Esophagus (tissue), 2 donors: ENCODE results near the gene RNF43. TPM values are rescaled to one million over a fixed set of nuclear protein-coding genes. Genes with fewer than 3 reads are reported as not detected.

Source experiments
- H3K27ac ChIP-seq, 2 donors: one replicate each; pipeline ENCODE4 v1.5.1; 2013; ENCODE audit warnings: low read depth in 2 of 2, mild to moderate bottlenecking in 2 of 2, inconsistent platforms in 1 of 2, low read length in 1 of 2, moderate library complexity in 1 of 2
- H3K27me3 ChIP-seq, 2 donors: one replicate each; pipeline ENCODE4 v1.6.1; 2013; ENCODE audit warnings: low read length in 2 of 2, control low read depth in 1 of 2, mild to moderate bottlenecking in 1 of 2; ENCODE audit not compliant: insufficient read depth in 2 of 2, control insufficient read depth in 1 of 2
- H3K36me3 ChIP-seq, 2 donors: one replicate each; pipeline ENCODE4 v1.6.1; 2013; ENCODE audit warnings: low read length in 1 of 2; ENCODE audit not compliant: control insufficient read depth in 2 of 2, insufficient read depth in 2 of 2
- H3K4me1 ChIP-seq, 2 donors: one replicate each; pipeline ENCODE4 v1.6.1; 2013; ENCODE audit warnings: low read length in 1 of 2; ENCODE audit not compliant: control insufficient read depth in 2 of 2, insufficient read depth in 2 of 2
- H3K4me3 ChIP-seq, 2 donors: one replicate each; pipeline ENCODE4 v1.5.1; 2013; ENCODE audit warnings: low read length in 2 of 2, mild to moderate bottlenecking in 2 of 2, low read depth in 1 of 2, moderate library complexity in 1 of 2
- H3K9me3 ChIP-seq, 2 donors: one replicate each; pipeline ENCODE4 v1.6.1; 2013; ENCODE audit warnings: mild to moderate bottlenecking in 2 of 2, low read depth in 1 of 2, low read length in 1 of 2, moderate library complexity in 1 of 2; ENCODE audit not compliant: control insufficient read depth in 2 of 2, insufficient read depth in 1 of 2
- WGBS, 2 donors: extraction: QIAGEN DNeasy Blood & Tissue Kit; methylation state at CpG; one replicate each; pipeline ENCODE4 v1.1.7; 2013; 5-methylcytosine and 5-hydroxymethylcytosine counted together
- polyA plus RNA-seq, 2 donors: library from polyadenylated mRNA; stranded (reverse); fragments of 200-250 nt; gene quantifications; one replicate each; pipeline ENCODE4 v1.2.3, GENCODE V29; 2013
- donor health status: healthy with polysubstance abuse.
- donor health status: Bipolar disorder and iron deficiency.

The RNF43 gene
- polyA plus RNA-seq, 2 donors = 5.7 to 7.5 TPM

DNA sequence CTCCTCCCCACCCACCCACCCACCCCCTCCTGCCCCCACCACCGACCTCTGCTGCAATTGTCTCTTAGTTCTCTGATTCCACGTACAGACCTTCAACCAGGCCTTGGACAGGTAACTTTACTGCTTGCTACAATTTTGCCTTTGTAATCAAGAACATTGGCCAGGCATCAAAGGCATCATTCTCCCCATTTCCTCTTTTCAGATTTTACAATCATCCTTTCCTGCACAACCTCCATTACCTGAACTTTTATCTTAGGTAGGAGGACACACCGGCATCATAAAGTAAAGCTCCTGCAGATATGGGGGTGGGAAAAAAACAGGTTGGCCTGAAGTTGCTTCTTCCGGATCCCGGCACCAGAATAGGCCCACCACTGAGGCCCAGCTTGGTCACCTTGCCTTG, 39.7 kb downstream of the RNF43 start:
- 72 to 74% methylated on average over 5 of the region's 5 CpGs for WGBS, 2 donors
- Histone ChIP-seq H3K36me3 (peaks cover 0 to 3% of the 10 kb centered on the region in 2 donors), H3K4me1 (peaks cover 2 to 3% of the 10 kb centered on the region in 2 donors), H3K27me3 (no peaks in the 10 kb centered on the region), H3K9me3 (no peaks in the 10 kb centered on the region), H3K27ac (peak overlapping the region; percentile 62), H3K4me3 (no peak overlapping the region)

DNA sequence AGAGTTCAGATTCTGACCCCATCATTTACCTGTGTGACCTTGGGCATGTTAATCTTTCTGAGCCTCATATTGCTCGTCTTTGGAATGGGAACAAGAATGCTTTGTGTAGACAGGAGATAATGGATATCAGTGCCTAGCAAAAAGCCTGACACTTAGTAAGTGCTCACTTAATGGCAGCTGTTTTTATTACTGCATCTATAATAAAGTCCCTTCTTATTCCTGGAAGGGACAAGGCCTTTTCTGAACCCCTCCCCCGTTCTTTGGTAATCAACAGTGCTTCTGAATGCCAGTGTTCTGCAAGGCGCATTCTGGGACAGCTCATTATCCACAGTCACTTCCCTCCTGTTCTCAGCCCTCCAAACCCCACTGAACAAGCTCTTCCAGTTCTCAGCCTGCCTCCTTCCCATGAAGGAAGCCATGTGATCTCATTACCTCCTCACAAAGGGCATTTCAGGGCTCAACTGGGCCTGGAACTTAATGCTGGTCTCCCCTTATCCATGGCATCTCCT, 40.2 kb downstream of the RNF43 start:
- Histone ChIP-seq H3K4me1 (peaks cover 2 to 3% of the 10 kb centered on the region in 2 donors), H3K27me3 (no peaks in the 10 kb centered on the region), H3K9me3 (no peaks in the 10 kb centered on the region), H3K4me3 (no peak overlapping the region), H3K27ac (peak overlapping the region; percentile 54 to 62), H3K36me3 (peaks cover 0 to 8% of the 10 kb centered on the region in 2 donors)
- WGBS, 2 donors = 44 to 56% methylated on average over 3 of the region's 3 CpGs

GRCh38 chr17:58376472-58377000, 40.8 kb downstream of the RNF43 start:
- peaks cover 0 to 8% of the 10 kb centered on the region in 2 donors for H3K36me3 ChIP-seq
- no peaks in the 10 kb centered on the region for H3K9me3 ChIP-seq
- H3K27ac ChIP-seq = peak overlapping the region in 1 of 2 donors; percentile 53
- H3K4me3 ChIP-seq = no peak overlapping the region
- WGBS, 2 donors = 64 to 67% methylated on average over 4 of the region's 4 CpGs
- H3K4me1 ChIP-seq = peaks cover 2 to 3% of the 10 kb centered on the region in 2 donors
- no peaks in the 10 kb centered on the region for H3K27me3 ChIP-seq

DNA sequence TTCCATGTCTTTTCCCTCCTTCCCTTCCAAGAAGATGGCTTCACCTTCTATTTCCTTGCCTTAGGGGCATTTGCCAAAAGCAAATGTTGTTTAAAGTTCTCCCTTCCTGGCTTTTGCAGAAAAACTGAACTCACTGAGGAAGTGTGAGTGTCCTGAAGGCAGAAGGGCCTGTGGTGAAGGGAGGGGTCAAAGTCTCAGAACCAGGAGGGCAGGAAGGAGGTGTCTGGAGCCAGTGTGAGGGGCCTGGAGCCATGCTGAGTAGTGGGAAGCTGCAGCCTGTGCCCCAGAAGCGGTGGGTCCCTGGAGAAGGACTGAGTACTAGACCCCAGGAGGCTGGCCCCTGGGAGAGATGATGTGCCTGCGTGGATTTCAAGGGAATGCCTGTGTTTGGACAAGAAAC, 41.5 kb downstream of the RNF43 start:
- Histone ChIP-seq H3K4me3 (no peak overlapping the region), H3K27me3 (no peaks in the 10 kb centered on the region), H3K4me1 (peaks cover 0 to 3% of the 10 kb centered on the region in 2 donors), H3K9me3 (no peaks in the 10 kb centered on the region), H3K36me3 (peaks cover 0 to 8% of the 10 kb centered on the region in 2 donors), H3K27ac (no peak overlapping the region)
- 80 to 88% methylated on average over 2 of the region's 2 CpGs for WGBS, 2 donors

DNA sequence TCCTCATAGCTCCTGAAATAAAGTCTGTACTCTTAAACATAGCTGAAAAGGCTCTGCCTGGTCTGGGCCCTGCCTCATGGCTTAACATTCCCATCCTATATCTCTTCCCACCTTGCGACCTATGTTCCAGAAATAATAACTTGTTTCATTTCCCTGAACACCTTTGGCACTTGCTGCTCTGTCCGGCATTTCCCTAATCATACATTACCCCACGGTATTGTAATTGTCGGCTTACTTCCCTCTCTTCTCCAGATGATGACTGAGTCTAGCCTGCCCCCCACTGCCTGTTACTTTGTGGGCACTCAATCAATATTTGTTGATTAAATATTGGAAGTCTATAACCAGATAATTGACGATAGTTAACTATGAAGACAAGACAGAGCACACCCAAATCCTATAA, 42.1 kb downstream of the RNF43 start:
- Histone ChIP-seq H3K36me3 (peaks cover 0 to 8% of the 10 kb centered on the region in 2 donors), H3K27me3 (no peaks in the 10 kb centered on the region), H3K27ac (no peak overlapping the region), H3K4me3 (no peak overlapping the region), H3K4me1 (peaks cover 0 to 3% of the 10 kb centered on the region in 2 donors), H3K9me3 (no peaks in the 10 kb centered on the region)
- 67 to 80% methylated on average over 5 of the region's 5 CpGs for WGBS, 2 donors

GRCh38 chr17:58373923-58374322, 43.4 kb downstream of the RNF43 start:
- H3K27ac ChIP-seq = no peak overlapping the region
- WGBS, 2 donors = 93 to 95% methylated on average over 1 of the region's 1 CpG
- H3K9me3 ChIP-seq = no peaks in the 10 kb centered on the region
- H3K4me1 ChIP-seq = peaks cover 0 to 8% of the 10 kb centered on the region in 2 donors
- H3K4me3 ChIP-seq = no peak overlapping the region
- H3K27me3 ChIP-seq = no peaks in the 10 kb centered on the region
- H3K36me3 ChIP-seq = peaks cover 0 to 8% of the 10 kb centered on the region in 2 donors

GRCh38 chr17:58373003-58373402, 44.3 kb downstream of the RNF43 start:
- Histone ChIP-seq H3K27me3 (no peaks in the 10 kb centered on the region), H3K27ac (no peak overlapping the region), H3K4me1 (peaks cover 0 to 9% of the 10 kb centered on the region in 2 donors), H3K9me3 (no peaks in the 10 kb centered on the region), H3K36me3 (peaks cover 0 to 8% of the 10 kb centered on the region in 2 donors), H3K4me3 (no peak overlapping the region)
- 88 to 92% methylated on average over 5 of the region's 5 CpGs for WGBS, 2 donors

GRCh38 chr17:58371300-58371950, 45.9 kb downstream of the RNF43 start:
- WGBS, 2 donors = 69 to 71% methylated on average over 6 of the region's 6 CpGs
- Histone ChIP-seq H3K27me3 (no peaks in the 10 kb centered on the region), H3K36me3 (peaks cover 0 to 8% of the 10 kb centered on the region in 2 donors), H3K4me3 (no peak overlapping the region), H3K27ac (no peak overlapping the region), H3K9me3 (no peaks in the 10 kb centered on the region), H3K4me1 (peaks cover 0 to 7% of the 10 kb centered on the region in 2 donors)

GRCh38 chr17:58370716-58371115, 46.6 kb downstream of the RNF43 start:
- H3K4me3 ChIP-seq = no peak overlapping the region
- no peaks in the 10 kb centered on the region for H3K27me3 ChIP-seq
- H3K27ac ChIP-seq = no peak overlapping the region
- peaks cover 0 to 11% of the 10 kb centered on the region in 2 donors for H3K4me1 ChIP-seq
- H3K36me3 ChIP-seq = peaks cover 0 to 8% of the 10 kb centered on the region in 2 donors
- H3K9me3 ChIP-seq = no peaks in the 10 kb centered on the region
- WGBS, 2 donors = 87 to 91% methylated on average over 9 of the region's 9 CpGs

GRCh38 chr17:58370309-58370708, 47.0 kb downstream of the RNF43 start:
- no peaks in the 10 kb centered on the region for H3K27me3 ChIP-seq
- peaks cover 0 to 8% of the 10 kb centered on the region in 2 donors for H3K36me3 ChIP-seq
- 81 to 89% methylated on average over 5 of the region's 5 CpGs for WGBS, 2 donors
- H3K27ac ChIP-seq = no peak overlapping the region
- no peak overlapping the region for H3K4me3 ChIP-seq
- H3K4me1 ChIP-seq = peaks cover 0 to 11% of the 10 kb centered on the region in 2 donors
- no peaks in the 10 kb centered on the region for H3K9me3 ChIP-seq
